Caco-2 (cell line): ENCODE data around the gene PKDREJ. TPM values are rescaled to one million over a fixed set of nuclear protein-coding genes. Genes with fewer than 3 reads are reported as not detected.

ENCODE experiments used
- BruUV-seq: library from RNA; stranded (reverse); fragments of 400-500 nt; replicated peaks from 2 replicates; lab custom pipeline; 2021; lab: Mats Ljungman, UMichigan
- CTCF ChIA-PET: fragments of 300-600 bp; sonication (Branson Sonifier 250); formaldehyde crosslinking; loops from one replicate; lab custom pipeline; 2022; ENCODE audit warnings: antibody characterized with exemption; lab: Charles Lee
- POLR2A ChIA-PET: fragments of 300-600 bp; sonication (Branson Sonifier 250); formaldehyde crosslinking; loops from one replicate; lab custom pipeline; 2022; ENCODE audit warnings: antibody characterized with exemption; lab: Charles Lee
- DNase-seq, 2 experiments: peaks; one replicate each; pipeline versions ENCODE4 v3.0.0 to v3.0.0-alpha.2; 2020 to 2022
- H3K27me3 ChIP-seq: replicated peaks from 2 replicates; pipeline ENCODE4 v1.6.0; 2011; ENCODE audit warnings: low read length; ENCODE audit not compliant: control insufficient read depth, insufficient read depth
- H3K36me3 ChIP-seq: 2 replicates; pipeline ENCODE4 v1.5.1; 2011; ENCODE audit warnings: low read length; ENCODE audit not compliant: control insufficient read depth, insufficient read depth
- H3K4me1 ChIP-seq: fragments of 250-450 bp; sonication (Bioruptor Pico); 2 replicates; pipeline ENCODE4 v1.5.1; 2020; ENCODE audit warnings: mild to moderate bottlenecking
- H3K4me3 ChIP-seq: 2 replicates; pipeline ENCODE4 v1.5.1; 2011; ENCODE audit warnings: low read depth, mild to moderate bottlenecking, control low read depth, low read length
- H3K9me3 ChIP-seq: fragments of 250-450 bp; sonication (Bioruptor Pico); 2 replicates; pipeline ENCODE4 v1.5.1; 2020; ENCODE audit warnings: mild to moderate bottlenecking, moderate library complexity
- H3K27ac Mint-ChIP-seq: one replicate; pipeline ENCODE4 v1.8.0; 2022; ENCODE audit warnings: mixed read lengths; ENCODE audit not compliant: unreplicated experiment
- H3K27me3 Mint-ChIP-seq: one replicate; pipeline ENCODE4 v1.8.0; 2022; ENCODE audit warnings: mixed read lengths; ENCODE audit not compliant: insufficient read depth, unreplicated experiment
- H3K36me3 Mint-ChIP-seq: one replicate; pipeline ENCODE4 v1.8.0; 2022; ENCODE audit warnings: mild to moderate bottlenecking, mixed read lengths; ENCODE audit not compliant: insufficient read depth, unreplicated experiment
- H3K4me1 Mint-ChIP-seq: one replicate; pipeline ENCODE4 v1.8.0; 2022; ENCODE audit warnings: low read depth, mixed read lengths; ENCODE audit not compliant: unreplicated experiment
- H3K4me3 Mint-ChIP-seq: one replicate; pipeline ENCODE4 v1.8.0; 2022; ENCODE audit warnings: mild to moderate bottlenecking, moderate library complexity, mixed read lengths; ENCODE audit not compliant: unreplicated experiment
- H3K9me3 Mint-ChIP-seq: one replicate; pipeline ENCODE4 v1.8.0; 2022; ENCODE audit warnings: mixed read lengths; ENCODE audit not compliant: unreplicated experiment
- CTCF ChIP-seq, 2 experiments: fragments of 200-600 bp in 1 of 2; IDR thresholded peaks; 1 replicate in 1 of 2; 2 replicates in 1 of 2; pipeline versions ENCODE4 v1.5.1 to v1.8.0; 2011 to 2022; ENCODE audit warnings: antibody characterized with exemption in 1 of 2, control low read depth in 1 of 2, inconsistent platforms in 1 of 2, low read depth in 1 of 2, low read length in 1 of 2, mild to moderate bottlenecking in 1 of 2, moderate library complexity in 1 of 2; ENCODE audit not compliant: insufficient read depth in 1 of 2, severe bottlenecking in 1 of 2, unreplicated experiment in 1 of 2
- intact Hi-C: fragments of 100-400 bp; cut with micrococcal nuclease; formaldehyde crosslinking; loops from one replicate; pipeline ENCODE4 v1.10.0; 2022; ENCODE audit not compliant: unreplicated experiment
- total RNA-seq: library from RNA; stranded (reverse); gene quantifications from 2 replicates; pipeline ENCODE4 v1.2.3, GENCODE V29; 2022

The PKDREJ gene
- total RNA-seq, 1 experiment from 2014 or later: not detected

GRCh38 chr22:46294784-46295183 is 31.6 kb upstream of the PKDREJ start:
- CTCF ChIA-PET: interaction anchor here (2.4 kb wide), 1 partner anchor 173 kb away, joined by 10 read pairs; no protein-coding TSS in a partner anchor
- Histone ChIP-seq H3K4me1 (peaks cover 8% of the 10 kb centered on the region; the same call in 1 of the 2 replicates), H3K9me3 (no peaks in the 10 kb centered on the region), H3K27me3 (no peaks in the 10 kb centered on the region), H3K36me3 (no peaks in the 10 kb centered on the region; the same call in none of the 2 replicates), H3K4me3 (no peak overlapping the region)
- BruUV-seq: no TSS peak
- H3K36me3 Mint-ChIP-seq: peaks cover 55% of the 10 kb centered on the region
- H3K27ac Mint-ChIP-seq: no peak overlapping the region
- H3K9me3 Mint-ChIP-seq: no peaks in the 10 kb centered on the region
- no peak for DNase-seq
- H3K4me1 Mint-ChIP-seq: peaks cover 24% of the 10 kb centered on the region
- peak overlapping the region; percentile 84 for H3K4me3 Mint-ChIP-seq
- POLR2A ChIA-PET: no interaction called here
- intact Hi-C loops: no loop called here
- no peaks in the 10 kb centered on the region for H3K27me3 Mint-ChIP-seq
- no peak for TF ChIP-seq CTCF (IDR thresholded peaks at IDR 0.05; ENCODE audit: insufficient read depth in 1 of 2, low read depth in 1 of 2, low read length in 1 of 2, severe bottlenecking in 1 of 2, unreplicated experiment in 1 of 2)

GRCh38 chr22:46293577-46294260 is 30.6 kb upstream of the PKDREJ start:
- no peak for TF ChIP-seq CTCF (IDR thresholded peaks at IDR 0.05; ENCODE audit: insufficient read depth in 1 of 2, low read depth in 1 of 2, low read length in 1 of 2, severe bottlenecking in 1 of 2, unreplicated experiment in 1 of 2)
- Mint-ChIP-seq H3K9me3 (no peaks in the 10 kb centered on the region), H3K36me3 (peaks cover 46% of the 10 kb centered on the region), H3K27ac (no peak overlapping the region), H3K4me3 (no peak overlapping the region), H3K4me1 (peaks cover 14% of the 10 kb centered on the region), H3K27me3 (no peaks in the 10 kb centered on the region)
- Histone ChIP-seq H3K4me1 (peaks cover 8% of the 10 kb centered on the region; the same call in 1 of the 2 replicates), H3K27me3 (no peaks in the 10 kb centered on the region), H3K9me3 (no peaks in the 10 kb centered on the region), H3K4me3 (no peak overlapping the region), H3K36me3 (peaks cover 1% of the 10 kb centered on the region)
- no peak for DNase-seq
- CTCF ChIA-PET: no interaction called here
- intact Hi-C loops: no loop called here
- no TSS peak for BruUV-seq
- POLR2A ChIA-PET: no interaction called here

- H3K36me3 ChIP-seq: peaks cover 2% of the 10 kb centered on the region
- Mint-ChIP-seq H3K4me1 (peaks cover 10% of the 10 kb centered on the region), H3K27me3 (no peaks in the 10 kb centered on the region), H3K27ac (no peak overlapping the region), H3K9me3 (no peaks in the 10 kb centered on the region), H3K4me3 (no peak overlapping the region), H3K36me3 (peaks cover 43% of the 10 kb centered on the region)
- H3K4me3 ChIP-seq: no peak overlapping the region
- H3K4me1 ChIP-seq: peaks cover 8% of the 10 kb centered on the region; the same call in 1 of the 2 replicates
- CTCF ChIA-PET: no interaction called here
- TF ChIP-seq CTCF (IDR thresholded peaks at IDR 0.05; ENCODE audit: insufficient read depth in 1 of 2, low read depth in 1 of 2, low read length in 1 of 2, severe bottlenecking in 1 of 2, unreplicated experiment in 1 of 2): no peak
- no peaks in the 10 kb centered on the region for H3K27me3 ChIP-seq
- intact Hi-C loops: no loop called here
- BruUV-seq: no TSS peak
- H3K9me3 ChIP-seq: no peaks in the 10 kb centered on the region
- POLR2A ChIA-PET: no interaction called here
- DNase-seq: no peak
These were observed 29.6 kb upstream of the PKDREJ start for GRCh38 chr22:46292732-46293131.
